22Rv1 (cell line): ENCODE results near the gene LINC01488.

Experiments
- CTCF ChIP-seq: fragments of 450-650 bp; IDR thresholded peaks from 2 replicates; pipeline ENCODE4 v1.5.1; 2017; ENCODE audit warnings: mild to moderate bottlenecking
- ZFX ChIP-seq: fragments of 450-650 bp; IDR thresholded peaks from 2 replicates; pipeline ENCODE4 v1.6.1; 2017; ENCODE audit warnings: antibody characterized with exemption, borderline replicate concordance

- TF ChIP-seq CTCF (no peak), ZFX (no peak)
Measured at GRCh38 chr11:69518081-69518950, 36.9 kb downstream of the LINC01488 start.
